Measurements from ENCODE around the gene ARL6IP1.

DNA sequence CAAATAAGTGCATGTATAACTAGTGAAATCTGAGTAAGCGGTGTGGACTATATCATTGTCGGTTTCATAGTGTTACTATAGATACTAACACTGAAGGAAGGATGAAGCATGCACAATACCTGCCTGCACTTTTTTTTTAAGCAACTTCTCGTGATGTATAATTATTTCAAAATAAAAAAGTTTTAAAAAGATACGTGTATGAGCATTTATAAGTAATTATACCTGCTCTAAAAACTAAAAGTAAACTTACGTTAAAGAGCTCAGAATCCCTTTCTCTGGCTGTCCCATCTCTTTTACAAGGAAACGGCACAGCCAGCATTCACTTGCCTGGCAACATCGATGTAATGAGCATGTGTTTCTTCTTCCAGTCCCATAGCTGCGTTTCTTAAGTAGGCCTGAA is 31.3 kb upstream of the ARL6IP1 start:
- TF ChIP-seq, protein P1, sequence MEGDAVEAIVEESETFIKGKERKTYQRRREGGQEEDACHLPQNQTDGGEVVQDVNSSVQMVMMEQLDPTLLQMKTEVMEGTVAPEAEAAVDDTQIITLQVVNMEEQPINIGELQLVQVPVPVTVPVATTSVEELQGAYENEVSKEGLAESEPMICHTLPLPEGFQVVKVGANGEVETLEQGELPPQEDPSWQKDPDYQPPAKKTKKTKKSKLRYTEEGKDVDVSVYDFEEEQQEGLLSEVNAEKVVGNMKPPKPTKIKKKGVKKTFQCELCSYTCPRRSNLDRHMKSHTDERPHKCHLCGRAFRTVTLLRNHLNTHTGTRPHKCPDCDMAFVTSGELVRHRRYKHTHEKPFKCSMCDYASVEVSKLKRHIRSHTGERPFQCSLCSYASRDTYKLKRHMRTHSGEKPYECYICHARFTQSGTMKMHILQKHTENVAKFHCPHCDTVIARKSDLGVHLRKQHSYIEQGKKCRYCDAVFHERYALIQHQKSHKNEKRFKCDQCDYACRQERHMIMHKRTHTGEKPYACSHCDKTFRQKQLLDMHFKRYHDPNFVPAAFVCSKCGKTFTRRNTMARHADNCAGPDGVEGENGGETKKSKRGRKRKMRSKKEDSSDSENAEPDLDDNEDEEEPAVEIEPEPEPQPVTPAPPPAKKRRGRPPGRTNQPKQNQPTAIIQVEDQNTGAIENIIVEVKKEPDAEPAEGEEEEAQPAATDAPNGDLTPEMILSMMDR (conservative IDR thresholded peaks at IDR 0.05; ENCODE audit: low read length): no peak
- no peak for TF ChIP-seq EZH2phosphoT487 (IDR thresholded peaks at IDR 0.05; ENCODE audit: borderline replicate concordance, low read depth, low read length)

Data from OCI-LY7 (cell line).